Erythroblast (primary cell): ENCODE results near the gene COX19.

ENCODE experiments used
- GATA1 ChIP-seq: IDR thresholded peaks from 2 replicates; pipeline ENCODE4 v1.6.1; 2011; ENCODE audit warnings: low read depth, mild to moderate bottlenecking, control low read depth, low read length, moderate library complexity
- POLR2A ChIP-seq: IDR thresholded peaks from 2 replicates; pipeline ENCODE4 v1.6.1; 2011; ENCODE audit warnings: mild to moderate bottlenecking, low read length

DNA sequence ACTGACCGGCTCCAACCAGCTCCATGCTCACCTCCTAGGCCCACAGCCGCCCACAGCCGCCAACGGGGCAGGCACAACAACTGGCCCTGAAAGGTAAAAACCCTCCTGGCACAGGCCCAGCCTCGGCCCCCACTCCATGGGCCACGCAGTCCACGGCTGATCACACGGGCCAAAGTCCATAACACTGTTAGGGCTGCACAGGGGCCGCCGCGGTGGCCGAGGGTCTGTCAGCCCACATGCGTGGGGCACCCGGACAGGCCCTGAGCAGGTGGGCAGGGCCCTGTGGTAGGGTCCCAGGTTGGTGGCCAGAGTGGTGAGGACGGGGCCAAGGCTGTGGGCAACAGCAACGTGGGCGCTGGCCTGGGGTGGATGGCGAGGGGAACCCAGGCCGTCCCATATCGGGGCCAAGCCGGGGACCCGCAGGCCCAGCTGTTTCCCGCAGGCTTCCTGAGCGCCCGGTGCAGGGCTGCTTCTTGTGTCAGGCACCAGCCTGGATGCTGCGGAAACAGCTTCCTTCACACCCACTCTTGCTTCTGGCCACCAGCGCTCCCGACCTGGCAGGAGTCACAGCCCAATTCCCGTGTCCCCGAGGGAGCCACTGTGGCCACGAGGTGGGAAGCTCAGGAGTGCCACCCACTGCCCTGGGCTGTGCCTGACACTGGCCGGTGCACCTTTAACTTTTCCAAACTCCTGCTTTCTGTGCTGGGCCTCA lies 36.8 kb upstream of the COX19 start:
- TF ChIP-seq POLR2A, result no peak
- no peak for TF ChIP-seq GATA1
